Myocyte (in vitro differentiated cells): ENCODE data around the gene MAGEB17. TPM values are rescaled to one million over a fixed set of nuclear protein-coding genes. Genes with fewer than 3 reads are reported as not detected.
"Not testable (repeated sequence)": the region's sequence is repeated elsewhere in the genome, so short reads cannot be mapped to it uniquely, and the experiment has no call there.

Experiments used
- DNase-seq: peaks from one replicate; pipeline ENCODE4 v3.0.0-alpha.2; 2012; ENCODE audit warnings: low read depth
- total RNA-seq: library from RNA; depleted of rRNA; stranded (reverse); fragments of >200 nt; gene quantifications from 2 replicates; pipeline ENCODE4 v1.2.3, GENCODE V29; 2014

Gene MAGEB17
- total RNA-seq, 1 donor from 2014 or later, result not detected

DNA sequence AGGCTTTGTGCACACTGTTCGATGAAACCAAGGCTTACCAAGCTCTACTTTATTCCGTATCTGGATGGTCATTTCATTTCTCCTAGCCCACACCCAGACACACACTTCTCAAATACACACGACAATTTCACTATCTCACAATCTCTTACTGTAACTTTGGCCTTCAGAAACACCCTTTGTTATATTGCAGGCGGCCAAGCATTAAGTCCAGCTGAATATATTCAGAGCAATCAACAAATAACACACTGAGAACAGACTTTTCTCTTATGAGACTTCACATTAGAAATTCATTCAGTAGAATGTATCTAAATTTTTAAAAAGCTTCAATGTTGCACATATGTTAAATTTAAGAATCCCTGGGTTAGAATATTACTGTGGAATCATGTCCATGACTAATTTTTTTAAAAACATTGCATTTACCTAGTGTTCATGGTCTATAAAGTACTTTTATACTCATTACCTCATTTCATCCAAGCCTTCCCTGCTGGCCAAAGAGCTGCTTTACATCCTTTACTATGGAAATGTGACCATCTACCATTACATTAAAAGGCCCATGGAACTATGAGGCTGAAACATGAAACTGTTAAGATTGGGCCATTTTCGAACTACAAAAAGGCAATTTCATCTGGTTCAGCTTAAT, 10.5 kb upstream of the MAGEB17 start:
- DNase-seq, result no peak

DNA sequence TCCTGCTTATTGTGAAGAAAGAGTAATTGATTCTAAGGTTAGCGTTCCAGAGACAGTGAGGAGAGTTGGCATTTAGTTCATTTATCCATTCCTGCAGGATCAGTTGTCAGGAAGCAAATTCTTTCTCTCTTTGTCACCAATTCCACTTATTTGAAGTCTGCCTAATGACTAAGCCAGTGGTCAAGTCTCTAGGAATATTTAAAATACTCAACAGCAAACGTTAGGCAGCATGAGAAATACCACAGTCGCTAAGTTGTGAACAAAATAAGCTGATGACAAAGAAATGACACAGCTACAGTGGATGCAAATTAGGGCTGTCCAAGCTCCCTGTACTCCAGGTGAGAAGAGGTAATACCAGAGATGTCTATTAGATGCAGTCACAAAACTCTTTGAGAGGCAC, 6.6 kb upstream of the MAGEB17 start:
- DNase-seq, result peak; percentile 77

DNA sequence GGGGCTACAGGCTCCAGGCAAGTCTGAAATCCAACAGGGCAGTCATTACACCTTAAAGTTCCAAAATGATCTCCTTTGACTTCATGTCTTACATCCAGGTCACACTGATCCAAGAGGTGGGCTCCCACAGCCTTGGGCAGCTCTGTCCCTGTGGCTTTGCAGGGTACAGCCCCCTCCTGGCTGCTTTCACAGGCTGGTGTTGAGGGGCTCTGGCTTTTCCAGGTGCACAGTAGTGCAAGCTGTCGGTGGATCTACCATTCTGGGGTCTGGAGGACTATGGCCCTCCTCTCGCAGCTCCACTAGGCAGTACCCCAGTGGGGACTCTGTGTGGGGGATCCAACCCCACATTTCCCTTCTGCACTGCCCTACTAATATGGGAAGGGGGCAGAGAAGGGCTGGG, 6.1 kb upstream of the MAGEB17 start:
- DNase-seq, result not testable (repeated sequence)

DNA sequence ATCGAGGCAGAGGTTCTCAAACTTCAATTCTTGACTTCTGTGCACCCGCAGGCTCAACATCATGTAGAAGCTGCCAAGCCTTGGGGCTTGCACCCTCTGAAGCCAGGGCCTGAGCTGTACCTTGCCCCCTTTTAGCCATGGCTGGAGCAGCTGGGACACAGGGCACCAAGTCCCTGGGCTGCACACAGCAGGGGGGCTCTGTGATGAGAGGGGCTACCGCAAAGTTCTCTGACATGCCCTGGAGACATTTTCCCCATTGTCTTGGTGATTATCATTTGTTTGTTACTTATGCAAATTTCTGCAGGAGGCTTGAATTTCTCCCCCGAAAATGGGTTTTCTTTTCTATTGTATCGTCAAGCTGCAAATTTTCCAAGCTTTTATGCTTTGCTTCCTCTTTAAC, 4.9 kb upstream of the MAGEB17 start:
- no peak for DNase-seq

DNA sequence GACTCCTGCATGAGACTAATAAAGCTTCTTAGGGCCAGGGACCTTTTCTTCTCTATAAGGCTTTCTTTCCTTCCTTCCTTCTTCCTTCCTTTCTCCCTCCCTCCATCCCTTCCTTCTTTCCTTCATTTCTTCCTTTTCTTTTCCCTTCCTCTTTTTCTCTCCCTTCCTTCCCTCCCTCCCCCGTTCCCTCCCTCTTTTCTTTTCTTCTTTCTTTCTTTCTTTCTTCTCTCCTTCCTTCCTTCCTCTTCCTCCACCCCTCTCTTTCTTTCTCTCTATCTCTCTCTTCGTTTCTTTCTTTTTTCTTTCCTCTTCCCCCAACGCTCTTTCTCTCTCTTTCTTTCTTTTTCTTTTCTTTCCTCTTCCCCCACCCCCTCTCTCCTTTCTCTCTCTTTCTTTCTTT, 2.5 kb upstream of the MAGEB17 start:
- no peak for DNase-seq

DNA sequence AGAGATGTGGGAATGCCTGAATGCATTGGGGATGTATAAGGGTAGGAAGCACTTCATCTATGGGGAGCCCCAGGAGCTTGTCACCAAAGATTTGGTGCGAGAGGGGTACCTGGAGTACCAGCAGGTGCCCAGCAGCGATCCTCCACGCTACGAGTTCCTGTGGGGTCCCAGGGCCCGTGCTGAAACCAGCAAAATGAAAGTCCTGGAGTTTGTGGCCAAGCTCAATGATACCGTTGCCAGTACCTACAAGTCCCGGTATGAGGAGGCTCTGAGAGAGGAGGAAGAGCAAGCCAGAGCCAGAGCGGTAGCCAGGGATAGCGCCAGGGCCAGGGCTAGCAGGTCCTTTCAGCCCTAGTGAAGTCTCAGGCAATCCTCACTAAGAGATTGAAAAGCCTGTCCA, 3.8 kb downstream of the MAGEB17 start:
- no peak for DNase-seq

DNA sequence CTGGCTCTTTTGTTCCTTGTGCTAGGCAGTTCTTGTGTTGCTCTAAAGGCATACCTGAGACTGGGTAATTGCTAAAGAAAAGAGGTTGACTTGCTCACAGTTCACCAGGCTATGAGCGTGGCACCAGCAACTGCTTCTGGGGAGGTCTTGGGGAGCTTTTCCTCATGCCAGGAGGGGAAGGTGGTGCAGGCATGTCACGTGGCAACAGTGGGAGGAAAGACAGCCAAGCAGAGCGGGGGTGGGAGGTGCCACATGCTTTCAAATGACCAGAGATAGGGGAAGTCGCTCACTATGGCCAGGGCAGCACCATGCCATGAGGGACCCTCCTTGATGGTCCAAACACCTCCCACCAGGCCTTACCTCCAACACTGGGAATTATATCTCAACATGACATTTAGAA, 4.7 kb downstream of the MAGEB17 start:
- DNase-seq, result no peak

DNA sequence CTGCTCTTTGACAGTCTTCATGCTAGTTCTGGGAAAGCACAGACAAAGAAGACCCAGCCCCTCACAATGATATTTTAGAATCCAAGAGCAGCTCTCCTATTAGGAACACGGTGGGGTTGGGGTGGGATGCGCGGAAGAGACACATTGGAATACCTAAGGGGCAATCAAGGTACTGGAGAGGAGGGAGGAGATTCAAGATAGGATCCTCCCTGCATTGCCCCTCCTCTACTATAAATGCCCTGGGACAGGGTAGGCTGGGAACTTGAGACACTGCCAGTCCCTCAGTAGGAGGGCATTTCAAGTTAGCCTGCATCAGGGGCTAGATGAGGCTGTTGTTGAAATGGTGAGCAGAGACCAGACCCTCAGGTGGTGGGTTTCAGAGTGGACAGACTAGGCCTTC, 5.1 kb downstream of the MAGEB17 start:
- DNase-seq, result no peak

DNA sequence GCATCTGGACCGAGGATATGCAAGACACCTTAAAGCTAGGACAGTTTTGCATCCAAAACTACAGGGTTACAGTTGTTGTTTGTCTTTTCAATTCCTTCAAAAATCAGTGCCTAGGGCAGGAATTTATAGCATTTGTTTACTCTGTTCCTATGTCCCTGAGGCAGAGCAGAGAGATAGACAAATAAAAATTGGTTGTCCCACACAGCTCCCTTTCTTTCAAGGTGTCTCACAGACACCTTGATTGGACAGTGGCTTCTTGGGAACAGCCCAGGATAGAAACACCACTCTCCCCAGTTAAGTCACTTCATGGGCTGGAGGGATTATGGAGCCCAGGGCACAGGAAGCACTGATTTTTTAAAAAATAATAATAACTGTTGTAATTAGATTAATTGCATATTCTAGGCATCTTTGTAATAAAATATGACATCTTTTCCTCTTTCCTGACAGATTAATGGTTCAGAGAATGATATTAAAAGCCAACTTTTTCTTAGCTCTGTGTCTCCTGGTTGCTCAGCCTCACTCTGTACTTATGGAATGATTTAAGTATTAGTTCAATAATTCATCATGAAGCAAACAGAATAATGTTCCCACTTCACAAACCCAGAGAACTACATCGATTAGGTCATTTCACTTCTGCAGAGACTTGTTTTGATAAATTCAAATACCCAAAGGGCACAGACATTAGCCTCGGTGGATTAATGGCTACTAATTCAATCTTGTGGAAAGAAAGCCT, 8.2 kb downstream of the MAGEB17 start:
- DNase-seq, result no peak

DNA sequence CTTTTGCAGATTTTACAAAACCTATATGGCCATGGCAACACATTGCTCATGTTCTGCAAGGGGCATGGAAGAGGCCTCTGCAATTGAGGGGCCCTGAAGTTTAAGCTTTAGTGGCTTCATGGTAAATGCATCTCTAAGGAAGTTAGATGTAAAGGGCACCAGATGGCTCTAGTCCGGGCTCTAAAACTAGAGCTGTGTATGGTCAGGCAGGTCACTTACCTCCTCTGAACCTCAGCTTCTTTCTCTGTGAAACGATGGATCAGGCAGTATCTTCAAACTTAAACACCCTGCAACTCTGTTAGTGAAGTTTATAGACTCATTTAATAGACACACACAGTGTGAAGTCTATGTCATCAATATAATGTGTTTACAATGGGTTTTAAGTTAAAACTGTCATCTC, 10.0 kb downstream of the MAGEB17 start:
- DNase-seq, result no peak

DNA sequence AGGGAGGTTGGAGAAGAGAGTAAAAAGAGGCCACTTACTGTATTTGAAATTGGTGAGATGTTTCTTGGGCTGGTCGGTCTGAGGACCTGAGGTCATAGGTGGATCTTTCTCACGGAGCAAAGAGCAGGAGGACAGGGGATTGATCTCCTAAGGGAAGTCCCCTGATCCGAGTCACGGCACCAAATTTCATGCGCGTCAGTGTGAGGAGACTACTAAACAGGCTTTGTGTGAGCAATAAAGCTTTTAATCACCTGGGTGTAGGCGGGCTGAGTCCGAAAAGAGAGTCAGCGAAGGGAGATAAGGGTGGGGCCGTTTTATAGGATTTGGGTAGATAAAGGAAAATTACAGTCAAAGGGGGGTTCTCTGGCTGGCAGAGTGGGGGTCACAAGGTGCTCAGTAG, 16.6 kb downstream of the MAGEB17 start:
- DNase-seq, result not testable (repeated sequence)

DNA sequence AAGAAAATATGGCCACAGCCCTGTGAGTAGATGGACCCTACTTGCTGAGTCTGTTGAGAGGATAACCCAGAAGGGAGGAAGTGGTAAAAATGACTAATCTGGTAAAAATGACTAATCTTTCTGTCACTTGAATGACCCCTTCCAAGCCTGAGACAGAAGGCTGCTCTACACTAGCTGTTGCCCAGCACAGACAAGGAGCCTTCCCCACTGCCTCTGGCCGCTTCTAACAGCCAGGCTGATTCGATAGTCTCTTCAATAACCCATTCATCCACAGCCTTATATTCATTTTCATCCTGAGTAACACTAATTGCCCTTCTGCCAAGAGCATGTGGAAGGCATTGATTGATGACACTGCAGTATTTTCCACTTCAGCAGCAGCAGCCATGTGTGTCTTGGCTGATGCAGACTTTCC, 18.4 kb downstream of the MAGEB17 start:
- DNase-seq, result peak; percentile 35

DNA sequence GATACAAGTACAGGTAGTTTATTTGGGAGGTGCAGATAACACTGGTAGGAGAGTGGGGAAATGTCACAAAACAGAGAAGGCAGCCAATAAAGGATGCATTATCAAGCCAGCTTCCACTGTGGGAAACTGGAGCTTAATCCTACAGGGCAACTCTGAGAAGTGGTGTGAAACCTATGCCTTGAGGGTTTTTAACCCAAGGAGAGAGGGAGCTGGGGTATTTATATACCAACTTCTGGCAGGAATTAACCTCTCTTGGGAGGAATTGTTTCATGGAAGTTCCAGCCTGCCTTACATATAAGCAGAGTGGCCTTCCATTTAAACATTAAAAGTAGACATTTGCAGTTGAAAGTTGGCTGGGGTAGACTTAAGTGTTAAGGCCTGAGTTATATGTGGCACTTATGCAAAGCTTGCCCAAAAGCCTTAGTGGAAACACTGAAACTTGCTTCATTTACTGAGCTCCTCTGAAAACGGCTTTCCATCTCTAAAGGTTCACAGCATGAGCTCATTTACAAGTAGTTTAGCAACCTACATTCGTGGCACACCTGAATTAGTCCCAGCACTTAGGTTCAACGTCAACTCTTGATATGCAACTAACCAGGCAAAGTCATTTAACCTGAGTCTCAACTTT, 19.2 kb downstream of the MAGEB17 start:
- DNase-seq, result no peak

DNA sequence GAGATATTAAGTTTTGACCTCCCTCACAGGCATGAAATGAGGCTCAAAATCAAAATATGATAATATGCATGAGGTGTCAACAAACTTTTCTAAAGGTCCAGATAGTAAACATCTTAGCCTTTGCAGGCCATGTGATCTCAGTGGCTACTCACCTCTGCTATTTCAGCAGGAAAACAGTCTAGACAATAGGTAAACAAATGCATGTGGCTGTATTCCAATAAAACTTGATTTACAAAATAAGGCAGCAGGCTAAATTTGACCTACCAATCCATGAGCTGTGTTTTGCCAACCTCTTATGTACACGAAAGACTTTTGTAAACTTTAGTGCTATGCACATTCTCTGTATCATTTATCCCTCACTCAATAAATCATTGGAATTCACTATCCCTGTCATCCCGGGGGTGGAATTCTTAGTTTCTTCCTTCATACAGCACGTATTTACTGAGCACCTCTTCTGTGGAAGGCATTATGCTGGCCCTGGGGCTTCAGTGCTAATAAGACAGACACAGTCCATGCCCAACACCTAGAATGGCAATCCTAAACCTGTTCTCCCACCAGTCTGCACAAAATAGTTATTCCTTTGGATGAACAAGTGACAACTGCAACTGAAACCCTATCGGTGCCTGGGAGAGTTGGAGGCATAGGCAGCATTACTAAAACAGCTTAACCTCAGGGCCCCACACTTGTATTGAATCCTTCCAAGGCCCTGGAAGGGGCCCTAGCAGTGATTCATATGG, 19.9 kb downstream of the MAGEB17 start:
- no peak for DNase-seq

DNA sequence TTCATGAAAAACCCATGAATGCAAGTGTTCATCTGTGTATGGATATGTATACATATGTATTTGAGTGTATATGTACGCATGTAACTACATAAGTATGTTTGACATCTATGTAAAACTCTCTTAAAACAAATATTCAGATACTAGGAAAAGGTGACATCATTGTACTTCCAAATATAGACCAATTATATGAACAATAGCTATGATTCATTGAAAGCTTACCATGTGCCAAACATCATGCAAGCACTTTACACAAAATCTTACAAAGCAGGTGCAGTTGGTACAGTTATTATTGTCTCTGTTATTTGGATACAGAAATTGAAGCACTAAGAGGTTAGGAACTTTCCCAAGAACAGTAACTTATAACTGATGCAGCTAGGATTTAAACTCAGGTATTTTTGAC, 21.4 kb downstream of the MAGEB17 start:
- peak; percentile 34 for DNase-seq

DNA sequence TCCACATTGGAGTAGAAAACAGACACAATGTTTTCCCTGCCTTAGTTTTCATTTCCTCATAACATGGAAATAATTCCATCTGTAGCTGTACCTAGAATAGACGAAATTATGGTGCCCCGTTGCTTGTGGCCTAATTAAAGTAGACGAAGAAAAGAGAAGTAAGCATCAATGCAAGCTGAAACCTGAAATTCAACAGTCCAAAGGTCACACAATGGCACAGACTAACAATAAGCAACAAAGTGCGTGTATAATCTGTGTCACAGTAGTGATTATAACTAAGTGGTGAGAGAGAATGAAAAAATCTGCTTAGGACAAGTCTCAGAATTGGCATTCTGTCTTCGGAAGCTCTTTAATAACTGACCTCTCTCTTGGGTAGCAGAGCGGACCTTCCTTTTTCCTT, 24.3 kb downstream of the MAGEB17 start:
- no peak for DNase-seq

DNA sequence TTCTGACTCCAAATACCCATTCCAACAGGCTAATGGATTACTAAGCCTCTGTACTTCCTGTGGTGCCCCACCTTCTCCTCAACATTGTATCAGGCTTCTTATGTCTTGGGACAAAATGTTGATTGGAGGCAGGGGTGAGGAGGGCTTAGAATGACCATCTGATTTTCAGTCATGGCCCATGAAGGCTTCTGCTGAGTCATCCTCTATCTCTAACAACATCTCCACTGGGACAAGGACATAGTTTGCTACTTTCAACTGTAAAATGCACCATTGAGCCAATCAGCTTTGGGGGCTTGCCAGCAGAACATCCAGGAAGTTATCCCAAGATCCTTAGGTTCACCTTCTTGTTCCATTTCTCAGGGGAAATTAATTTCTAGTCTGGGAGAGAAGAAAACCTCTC, 29.5 kb downstream of the MAGEB17 start:
- no peak for DNase-seq

DNA sequence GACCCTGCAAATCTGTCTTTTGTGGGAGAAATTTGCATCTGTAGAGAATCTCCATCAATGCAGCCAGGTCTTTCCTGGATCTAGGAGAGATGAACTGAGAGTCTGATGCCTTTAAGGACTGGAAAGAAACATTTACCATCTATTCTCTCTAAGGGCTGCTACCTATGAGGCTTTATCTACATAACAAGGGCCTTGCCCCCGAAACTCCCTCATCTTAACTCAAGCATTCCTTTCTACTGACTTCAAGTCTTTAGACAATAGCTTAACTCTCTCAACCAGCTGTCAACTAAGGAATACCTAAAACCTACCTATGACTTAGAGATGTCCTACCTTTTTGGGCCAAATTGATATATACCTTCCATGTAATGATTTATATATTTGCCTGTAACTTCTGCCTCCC, 32.1 kb downstream of the MAGEB17 start:
- DNase-seq, result no peak

DNA sequence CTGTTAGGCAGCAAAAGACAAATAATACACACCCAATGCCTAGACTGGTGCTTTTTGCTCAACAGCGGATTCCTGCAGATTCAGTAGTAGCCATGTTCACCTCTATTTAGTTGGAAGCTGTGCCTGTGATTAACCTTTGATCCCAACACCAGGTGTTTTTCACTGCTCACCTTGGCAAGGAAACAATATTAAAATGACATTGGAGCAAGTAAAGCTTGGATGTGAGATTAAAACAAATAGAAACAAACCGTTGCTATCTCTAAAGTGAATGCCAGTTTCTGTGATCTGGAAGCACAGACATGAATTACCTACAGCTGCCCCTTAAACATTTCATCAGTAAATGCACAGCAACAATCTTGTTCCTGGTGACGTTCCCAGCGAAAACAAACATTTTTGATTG, 35.7 kb downstream of the MAGEB17 start:
- no peak for DNase-seq

DNA sequence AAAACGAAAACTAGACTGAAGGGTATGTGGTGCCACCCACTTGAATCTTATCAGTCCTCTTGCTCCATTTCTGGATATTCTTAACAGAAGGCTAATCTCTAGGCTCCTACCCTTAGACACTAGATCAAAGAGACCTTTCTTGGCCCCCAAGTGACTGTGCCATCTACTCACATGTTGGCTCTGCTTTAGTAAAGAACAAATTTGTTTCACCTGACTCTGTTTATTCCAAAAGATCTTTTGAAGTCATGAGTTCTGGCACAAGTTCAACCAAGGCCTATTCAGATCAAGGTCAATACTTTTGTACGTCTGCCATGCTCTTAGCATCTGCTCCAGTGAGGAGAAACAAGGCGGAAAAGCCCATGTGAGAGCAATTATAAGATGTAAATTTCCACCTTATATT, 37.3 kb downstream of the MAGEB17 start:
- no peak for DNase-seq

DNA sequence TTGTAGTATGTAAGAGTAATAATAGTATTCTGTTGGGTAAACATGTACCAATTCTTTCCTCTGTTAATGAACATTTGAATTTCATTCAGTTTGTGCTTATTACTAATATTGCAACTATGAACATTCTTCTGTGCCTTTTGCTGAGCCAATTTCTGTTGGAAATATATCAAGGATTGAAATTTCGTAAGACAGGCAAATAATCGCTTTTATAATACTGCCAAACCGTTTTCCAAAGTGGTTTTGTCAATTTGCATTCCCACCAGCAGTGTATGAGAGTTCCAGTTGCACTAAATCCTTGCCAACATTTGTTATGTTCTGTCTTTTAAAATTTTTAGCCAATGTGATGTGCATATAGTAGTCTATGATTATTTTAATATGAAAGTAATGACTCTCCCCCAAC, 38.6 kb downstream of the MAGEB17 start:
- no peak for DNase-seq

DNA sequence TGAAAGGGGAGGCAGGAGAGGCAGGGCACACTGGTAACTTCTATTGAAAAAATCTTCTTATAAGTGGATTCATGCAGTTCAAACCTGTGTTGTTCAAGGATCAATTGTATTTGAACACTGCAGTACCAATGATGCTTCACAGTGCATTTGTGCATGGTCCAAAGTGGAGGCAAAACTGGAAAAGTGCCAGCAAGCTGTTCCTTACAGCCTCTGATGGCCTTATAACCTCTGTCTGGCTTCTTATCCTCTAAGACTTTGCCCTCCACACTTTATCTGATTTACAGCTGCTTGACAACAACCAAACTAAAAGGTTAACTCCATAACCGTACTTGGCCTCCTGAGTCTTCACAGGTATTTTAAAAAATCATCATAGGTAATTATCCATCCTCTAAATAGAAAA, 40.4 kb downstream of the MAGEB17 start:
- no peak for DNase-seq
